NCI-H2196 treated with DMSO at 0.1 percent for 48 hours (cell line): ENCODE results near the gene MAP3K3.
"Not testable (repeated sequence)": the region's sequence is repeated elsewhere in the genome, so short reads cannot be mapped to it uniquely, and the experiment has no call there.

Experiments
- DNase-seq: peaks from one replicate; lab custom pipeline; 2025; ENCODE audit not compliant: unreplicated experiment; lab: John Stamatoyannopoulos, UW

The MAP3K3 gene

GRCh38 chr17:63703556-63704258 lies 81.5 kb downstream of the MAP3K3 start:
- DNase-seq: no peak

GRCh38 chr17:63704259-63704576 lies 82.0 kb downstream of the MAP3K3 start:
- no peak for DNase-seq

GRCh38 chr17:63704836-63705235 lies 82.6 kb downstream of the MAP3K3 start:
- no peak for DNase-seq

GRCh38 chr17:63705657-63706056 lies 83.4 kb downstream of the MAP3K3 start:
- DNase-seq: no peak

GRCh38 chr17:63706336-63707082 lies 84.3 kb downstream of the MAP3K3 start:
- DNase-seq: no peak

GRCh38 chr17:63707151-63707550 lies 84.9 kb downstream of the MAP3K3 start:
- no peak for DNase-seq

GRCh38 chr17:63709110-63709509 lies 86.9 kb downstream of the MAP3K3 start:
- no peak for DNase-seq

- DNase-seq: no peak
Observed at GRCh38 chr17:63714550-63715277, 92.5 kb downstream of the MAP3K3 start.

GRCh38 chr17:63716426-63716825 lies 94.2 kb downstream of the MAP3K3 start:
- no peak for DNase-seq

GRCh38 chr17:63718988-63719387 lies 96.8 kb downstream of the MAP3K3 start:
- no peak for DNase-seq

GRCh38 chr17:63720194-63720593 lies 98.0 kb downstream of the MAP3K3 start:
- DNase-seq: not testable (repeated sequence)

GRCh38 chr17:63722403-63722802 lies 100.2 kb downstream of the MAP3K3 start:
- DNase-seq: no peak

GRCh38 chr17:63735691-63736090 lies 113.5 kb downstream of the MAP3K3 start:
- DNase-seq: no peak

GRCh38 chr17:63740464-63741142 lies 118.4 kb downstream of the MAP3K3 start:
- DNase-seq: no peak

GRCh38 chr17:63741143-63741407 lies 118.9 kb downstream of the MAP3K3 start:
- no peak for DNase-seq

- DNase-seq: peak; percentile 99
Observed at GRCh38 chr17:63741408-63742173, 119.4 kb downstream of the MAP3K3 start, which contains the start of gene STRADA. TSS of gene STRADA (minus strand) at chr17:63741799. CDS start at chr17:63728369, 13,430 bp downstream.
